ENCODE measurements around the gene NHERF2. TPM values are rescaled to one million over a fixed set of nuclear protein-coding genes. Genes with fewer than 3 reads are reported as not detected.

The NHERF2 gene
- total RNA-seq, 4 donors from 2014 or later = 10.3 to 97.1 (median 33.1) TPM

- H3K36me3 ChIP-seq = no peaks in the 10 kb centered on the region
- intact Hi-C loops (cut with DNase I; ENCODE audit: low total_unique reads) = no loop called here
- DNase-seq = peak in 1 of 2 donors; percentile 50
- H3K4me3 ChIP-seq = no peak overlapping the region
- H3K27ac ChIP-seq = no peak overlapping the region
- no peaks in the 10 kb centered on the region for H3K27me3 ChIP-seq
- TF ChIP-seq POLR2A (IDR thresholded peaks at IDR 0.05) = no peak
- H3K9me3 ChIP-seq = no peaks in the 10 kb centered on the region
- H3K4me1 ChIP-seq = no peaks in the 10 kb centered on the region
Observed at GRCh38 chr16:1997494-1998359, 29.0 kb upstream of the NHERF2 start.

- intact Hi-C loops (cut with DNase I; ENCODE audit: low total_unique reads) = no loop called here
- Histone ChIP-seq H3K27me3 (no peaks in the 10 kb centered on the region), H3K36me3 (no peaks in the 10 kb centered on the region), H3K4me3 (no peak overlapping the region), H3K9me3 (no peaks in the 10 kb centered on the region), H3K27ac (no peak overlapping the region), H3K4me1 (no peaks in the 10 kb centered on the region)
- no peak for TF ChIP-seq POLR2A (IDR thresholded peaks at IDR 0.05)
- TF ChIP-seq CTCF (IDR thresholded peaks at IDR 0.05) = no peak
- no peak for DNase-seq
Observed at GRCh38 chr16:1998360-1998835, 28.3 kb upstream of the NHERF2 start.

GRCh38 chr16:1998852-1999801 is 27.6 kb upstream of the NHERF2 start:
- Histone ChIP-seq H3K9me3 (no peaks in the 10 kb centered on the region), H3K27ac (no peak overlapping the region), H3K4me3 (no peak overlapping the region), H3K36me3 (no peaks in the 10 kb centered on the region), H3K4me1 (no peaks in the 10 kb centered on the region), H3K27me3 (no peaks in the 10 kb centered on the region)
- no peak for DNase-seq
- intact Hi-C loops (cut with DNase I; ENCODE audit: low total_unique reads) = no loop called here
- TF ChIP-seq POLR2A (IDR thresholded peaks at IDR 0.05) (no peak), CTCF (IDR thresholded peaks at IDR 0.05) (no peak)

- H3K36me3 ChIP-seq = no peaks in the 10 kb centered on the region
Observed at GRCh38 chr16:1999866-2000514, 26.7 kb upstream of the NHERF2 start.

More at GRCh38 chr16:1999866-2000514, 26.7 kb upstream of the NHERF2 start:
- DNase-seq = no peak
- no peak overlapping the region for H3K27ac ChIP-seq
- no peak overlapping the region for H3K4me3 ChIP-seq
- no peaks in the 10 kb centered on the region for H3K27me3 ChIP-seq
- intact Hi-C loops (cut with DNase I; ENCODE audit: low total_unique reads) = no loop called here
- H3K9me3 ChIP-seq = no peaks in the 10 kb centered on the region
- H3K4me1 ChIP-seq = peaks cover 0 to under 1% of the 10 kb centered on the region in 2 donors
- no peak for TF ChIP-seq CTCF (IDR thresholded peaks at IDR 0.05)
- TF ChIP-seq POLR2A (IDR thresholded peaks at IDR 0.05) = no peak

Measured in uterus (tissue), 4 donors.